ENCODE measurements around the gene ATPAF2.
"Not testable (repeated sequence)": the region's sequence is repeated elsewhere in the genome, so short reads cannot be mapped to it uniquely, and the experiment has no call there.

The ATPAF2 gene

GRCh38 chr17:18009609-18010420 lies 29.2 kb downstream of the ATPAF2 start:
- DNase-seq: no peak

- no peak for DNase-seq
These were observed 30.3 kb downstream of the ATPAF2 start for GRCh38 chr17:18008496-18009268.

- no peak for DNase-seq
These were observed 32.3 kb downstream of the ATPAF2 start for GRCh38 chr17:18006495-18007239.

- no peak for DNase-seq
These were observed 33.5 kb downstream of the ATPAF2 start for GRCh38 chr17:18005496-18005895.

- no peak for DNase-seq
These were observed 34.1 kb downstream of the ATPAF2 start for GRCh38 chr17:18004884-18005305.

GRCh38 chr17:18004345-18004744 lies 34.6 kb downstream of the ATPAF2 start:
- DNase-seq: no peak

- DNase-seq: no peak
These were observed 36.8 kb downstream of the ATPAF2 start for GRCh38 chr17:18002171-18002570.

GRCh38 chr17:18000030-18000408 lies 38.9 kb downstream of the ATPAF2 start:
- DNase-seq: no peak

GRCh38 chr17:17999364-18000029 lies 39.5 kb downstream of the ATPAF2 start:
- no peak for DNase-seq

- no peak for DNase-seq
These were observed 40.0 kb downstream of the ATPAF2 start for GRCh38 chr17:17998934-17999333.

- not testable (repeated sequence) for DNase-seq
These were observed 43.1 kb downstream of the ATPAF2 start for GRCh38 chr17:17995887-17996286.

- peak in 1 of 14 donors; percentile 10 for DNase-seq
These were observed 44.5 kb downstream of the ATPAF2 start for GRCh38 chr17:17994271-17995069.

- no peak for DNase-seq
These were observed 45.1 kb downstream of the ATPAF2 start for GRCh38 chr17:17993852-17994251.

- no peak for DNase-seq
These were observed 45.6 kb downstream of the ATPAF2 start for GRCh38 chr17:17993366-17993765.

- DNase-seq: no peak
These were observed 48.7 kb downstream of the ATPAF2 start for GRCh38 chr17:17990282-17990681.

GRCh38 chr17:17989618-17990017 lies 49.4 kb downstream of the ATPAF2 start:
- DNase-seq: no peak

- no peak for DNase-seq
These were observed 49.9 kb downstream of the ATPAF2 start for GRCh38 chr17:17989081-17989480.

- DNase-seq: no peak
These were observed 50.5 kb downstream of the ATPAF2 start for GRCh38 chr17:17988427-17988945.

GRCh38 chr17:17987901-17988300 lies 51.1 kb downstream of the ATPAF2 start:
- no peak for DNase-seq

GRCh38 chr17:17987187-17987896 lies 51.6 kb downstream of the ATPAF2 start:
- no peak for DNase-seq

- DNase-seq: no peak
These were observed 53.4 kb downstream of the ATPAF2 start for GRCh38 chr17:17985555-17985954.

Measured in C1 segment of cervical spinal cord (tissue), 14 donors.